B cell (primary cell): ENCODE data around the gene IL22RA1. TPM values are rescaled to one million over a fixed set of nuclear protein-coding genes. Genes with fewer than 3 reads are reported as not detected.

ENCODE experiments used
- ATAC-seq: fragments of 200-7000 bp; cut with Tn5 transposase; one replicate; pipeline ENCODE4 v1.10.0; 2021; ENCODE audit warnings: low read depth, mild to moderate bottlenecking, moderate number of reproducible peaks, moderate library complexity
- CTCF ChIA-PET: fragments of 350-600 bp; sonication (Branson Sonifier 250); formaldehyde crosslinking; loops from one replicate; lab custom pipeline; 2021; ENCODE audit warnings: antibody characterized with exemption, inconsistent platforms; lab: Charles Lee
- POLR2A ChIA-PET: fragments of 350-600 bp; sonication (Branson Sonifier 250); formaldehyde crosslinking; loops from one replicate; lab custom pipeline; 2021; ENCODE audit warnings: antibody characterized with exemption; lab: Charles Lee
- DNase-seq: peaks from one replicate; pipeline ENCODE4 v3.0.0; 2013
- H2AFZ ChIP-seq: 2 replicates; pipeline ENCODE4 v1.6.1; 2012; ENCODE audit warnings: mild to moderate bottlenecking, low read depth, low read length; ENCODE audit not compliant: insufficient read depth, poor library complexity, severe bottlenecking
- H3K27ac ChIP-seq, 2 donors: 1 replicate in 1 of 2; 2 replicates in 1 of 2; pipeline ENCODE4 v1.5.1; 2012 to 2013; ENCODE audit warnings: low read length in 2 of 2, mild to moderate bottlenecking in 2 of 2, moderate library complexity in 1 of 2
- H3K27me3 ChIP-seq, 4 experiments: fragments of 200-600 bp in 1 of 4; sonication (generic) in 1 of 4; replicated peaks in 1 of 4; 1 replicate in 2 of 4; 2 replicates in 2 of 4; pipeline versions ENCODE4 v1.6.1 to v1.7.0; 2013 to 2016; ENCODE audit warnings: low read length in 3 of 4, mild to moderate bottlenecking in 2 of 4, mixed read lengths in 1 of 4, moderate library complexity in 1 of 4; ENCODE audit not compliant: insufficient read depth in 4 of 4, control insufficient read depth in 3 of 4; ENCODE audit errors: control extremely low read depth in 1 of 4
- H3K36me3 ChIP-seq, 2 experiments: replicated peaks in 1 of 2; 1 replicate in 1 of 2; 2 replicates in 1 of 2; pipeline versions ENCODE4 v1.6.1 to v1.7.1; 2013; ENCODE audit warnings: low read length in 1 of 2; ENCODE audit not compliant: insufficient read depth in 2 of 2, control insufficient read depth in 1 of 2; ENCODE audit errors: control extremely low read depth in 1 of 2, extremely low read depth in 1 of 2
- H3K4me1 ChIP-seq, 2 donors: fragments of 200-600 bp in 1 of 2; sonication (generic) in 1 of 2; 1 replicate in 1 of 2; 2 replicates in 1 of 2; pipeline versions ENCODE4 v1.5.1 to v1.6.1; 2013 to 2017; ENCODE audit warnings: low read length in 2 of 2; ENCODE audit not compliant: control insufficient read depth in 2 of 2, insufficient read depth in 2 of 2
- H3K4me2 ChIP-seq: replicated peaks from 2 replicates; pipeline ENCODE3; 2012; ENCODE audit warnings: mild to moderate bottlenecking, low read depth, low read length; ENCODE audit not compliant: poor library complexity, severe bottlenecking
- H3K4me3 ChIP-seq, 5 experiments: fragments of 200-600 bp in 1 of 5; sonication (generic) in 1 of 5; 1 replicate in 3 of 5; 2 replicates in 2 of 5; pipeline versions ENCODE4 v1.5.1 to v1.7.0; 2011 to 2016; ENCODE audit warnings: low read length in 4 of 5, mild to moderate bottlenecking in 4 of 5, low read depth in 2 of 5, control low read depth in 1 of 5, moderate library complexity in 1 of 5; ENCODE audit not compliant: insufficient read depth in 1 of 5; ENCODE audit errors: control extremely low read depth in 1 of 5, extremely low read depth in 1 of 5
- H3K79me2 ChIP-seq: fragments of 200-600 bp; sonication (generic); one replicate; pipeline ENCODE4 v1.6.0; 2016; ENCODE audit warnings: low read length; ENCODE audit not compliant: control insufficient read depth, insufficient read depth
- H3K9ac ChIP-seq: fragments of 200-600 bp; sonication (generic); 2 replicates; pipeline ENCODE4 v1.6.1; 2017; ENCODE audit warnings: mild to moderate bottlenecking, low read length, moderate library complexity
- H3K9me3 ChIP-seq, 3 donors: one replicate each; pipeline versions ENCODE4 v1.6.1 to v1.7.1; 2013; ENCODE audit warnings: low read length in 2 of 3; ENCODE audit not compliant: control insufficient read depth in 2 of 3, insufficient read depth in 1 of 3; ENCODE audit errors: control extremely low read depth in 1 of 3
- H4K20me1 ChIP-seq: 2 replicates; pipeline ENCODE4 v1.6.0; 2012; ENCODE audit warnings: mild to moderate bottlenecking, low read length; ENCODE audit not compliant: insufficient read depth, control insufficient read depth, poor library complexity, severe bottlenecking
- H3K27ac Mint-ChIP-seq: one replicate; pipeline ENCODE4 v1.8.0; 2021; ENCODE audit warnings: mixed read lengths
- H3K27me3 Mint-ChIP-seq: one replicate; pipeline ENCODE4 v1.8.0; 2021; ENCODE audit warnings: mixed read lengths
- H3K4me1 Mint-ChIP-seq: one replicate; pipeline ENCODE4 v1.8.0; 2021; ENCODE audit warnings: mixed read lengths
- H3K4me3 Mint-ChIP-seq: one replicate; pipeline ENCODE4 v1.8.0; 2021; ENCODE audit warnings: mixed read lengths
- H3K9me3 Mint-ChIP-seq: one replicate; pipeline ENCODE4 v1.8.0; 2022; ENCODE audit warnings: mixed read lengths; ENCODE audit not compliant: insufficient read depth
- EZH2 ChIP-seq: IDR thresholded peaks from 2 replicates; pipeline ENCODE4 v1.6.1; 2012; ENCODE audit warnings: borderline replicate concordance, low read depth, mild to moderate bottlenecking, moderate library complexity, low read length; ENCODE audit not compliant: insufficient read depth, poor library complexity, severe bottlenecking
- WGBS: methylation state at CpG from one replicate; pipeline ENCODE4 v1.1.5; 2013; ENCODE audit warnings: missing lambda C conversion rate; ENCODE audit not compliant: insufficient coverage; 5-methylcytosine and 5-hydroxymethylcytosine counted together
- intact Hi-C: fragments of 100-400 bp; cut with micrococcal nuclease; formaldehyde crosslinking; loops from one replicate; pipeline ENCODE4 v1.10.0; 2022
- polyA plus RNA-seq: library from polyadenylated mRNA; depleted of rRNA; stranded (reverse); fragments of >200 nt; gene quantifications from 2 replicates; pipeline ENCODE4 v1.2.3, GENCODE V29; 2012
- total RNA-seq, 2 donors: library from RNA; stranded (reverse); fragments of 120-200 nt in 1 of 2; gene quantifications; 1 replicate in 1 of 2; 2 replicates in 1 of 2; pipeline versions ENCODE4 v1.2.3 to v1.2.4, GENCODE V29; 2013 to 2022
- TF ChIP-seq, protein P1 (sequence below): fragments of 200-600 bp; IDR thresholded peaks from one replicate; pipeline ENCODE4 v1.8.0; 2022; ENCODE audit warnings: antibody characterized with exemption, mild to moderate bottlenecking

Gene IL22RA1
- total and polyA plus RNA-seq, 2 donors (not counting 1 experiment from before 2014, with no cell fraction given) = 0.10 TPM

DNA sequence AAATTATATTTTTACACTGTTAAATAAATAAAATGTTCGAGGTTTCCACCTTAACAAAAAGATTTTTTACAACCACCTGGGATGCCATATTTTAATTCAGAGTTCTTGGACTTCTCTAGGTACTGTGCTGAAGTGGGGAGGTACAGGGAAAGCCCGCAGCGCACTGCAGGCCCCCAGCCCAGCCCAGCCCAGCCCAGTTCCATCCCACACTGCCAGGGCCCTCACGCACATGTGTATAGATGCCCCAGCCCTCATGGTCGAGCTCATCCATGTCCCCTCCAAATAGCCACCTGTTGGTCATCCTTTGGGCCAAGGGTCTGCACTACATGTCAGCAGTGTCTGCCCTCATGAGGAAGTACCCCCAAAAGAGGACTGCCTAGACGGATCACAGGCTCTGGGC, 19.3 kb downstream of the IL22RA1 start:
- ChIA-PET CTCF (no interaction called here), POLR2A (no interaction called here)
- 86% methylated on average over 3 of the region's 6 CpGs for WGBS
- Mint-ChIP-seq H3K4me1 (no peaks in the 10 kb centered on the region), H3K27me3 (peaks cover 5% of the 10 kb centered on the region), H3K4me3 (no peak overlapping the region), H3K27ac (no peak overlapping the region), H3K9me3 (no peaks in the 10 kb centered on the region)
- no peaks in the 10 kb centered on the region for H4K20me1 ChIP-seq
- no peak overlapping the region for H3K4me2 ChIP-seq
- no peak for DNase-seq
- no peaks in the 10 kb centered on the region for H3K36me3 ChIP-seq
- H3K27ac ChIP-seq = no peak overlapping the region
- no peaks in the 10 kb centered on the region for H3K79me2 ChIP-seq
- peaks cover 0 to 3% (median 0%) of the 10 kb centered on the region in 4 experiments for H3K27me3 ChIP-seq
- H3K4me1 ChIP-seq = no peaks in the 10 kb centered on the region
- no peak overlapping the region for H2AFZ ChIP-seq
- ATAC-seq = no peak
- H3K9me3 ChIP-seq = no peaks in the 10 kb centered on the region
- intact Hi-C loops = no loop called here
- H3K4me3 ChIP-seq = no peak overlapping the region
- no peak for TF ChIP-seq EZH2
- TF ChIP-seq, protein P1, sequence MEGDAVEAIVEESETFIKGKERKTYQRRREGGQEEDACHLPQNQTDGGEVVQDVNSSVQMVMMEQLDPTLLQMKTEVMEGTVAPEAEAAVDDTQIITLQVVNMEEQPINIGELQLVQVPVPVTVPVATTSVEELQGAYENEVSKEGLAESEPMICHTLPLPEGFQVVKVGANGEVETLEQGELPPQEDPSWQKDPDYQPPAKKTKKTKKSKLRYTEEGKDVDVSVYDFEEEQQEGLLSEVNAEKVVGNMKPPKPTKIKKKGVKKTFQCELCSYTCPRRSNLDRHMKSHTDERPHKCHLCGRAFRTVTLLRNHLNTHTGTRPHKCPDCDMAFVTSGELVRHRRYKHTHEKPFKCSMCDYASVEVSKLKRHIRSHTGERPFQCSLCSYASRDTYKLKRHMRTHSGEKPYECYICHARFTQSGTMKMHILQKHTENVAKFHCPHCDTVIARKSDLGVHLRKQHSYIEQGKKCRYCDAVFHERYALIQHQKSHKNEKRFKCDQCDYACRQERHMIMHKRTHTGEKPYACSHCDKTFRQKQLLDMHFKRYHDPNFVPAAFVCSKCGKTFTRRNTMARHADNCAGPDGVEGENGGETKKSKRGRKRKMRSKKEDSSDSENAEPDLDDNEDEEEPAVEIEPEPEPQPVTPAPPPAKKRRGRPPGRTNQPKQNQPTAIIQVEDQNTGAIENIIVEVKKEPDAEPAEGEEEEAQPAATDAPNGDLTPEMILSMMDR = no peak
- no peak overlapping the region for H3K9ac ChIP-seq

DNA sequence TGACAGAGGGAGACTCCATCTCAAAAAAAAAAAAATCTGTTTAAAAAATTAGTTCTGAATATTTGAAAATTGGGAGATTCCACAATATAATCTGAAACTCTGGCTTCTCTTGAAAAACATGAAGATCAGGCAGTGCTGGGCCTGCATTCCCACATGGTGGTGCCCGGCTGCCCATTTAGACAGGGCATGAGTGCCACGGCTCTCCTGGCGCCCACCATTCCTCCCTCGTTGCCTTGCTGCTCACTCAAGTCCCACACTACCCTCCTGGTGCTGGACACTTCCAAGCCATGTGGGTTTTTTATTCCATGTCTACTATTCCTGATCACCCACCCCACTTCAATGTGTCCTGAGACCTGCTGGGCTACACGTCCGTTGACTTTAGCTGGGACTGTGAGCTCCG, 20.2 kb downstream of the IL22RA1 start:
- Mint-ChIP-seq H3K4me1 (no peaks in the 10 kb centered on the region), H3K27ac (no peak overlapping the region), H3K27me3 (peaks cover 8% of the 10 kb centered on the region), H3K9me3 (no peaks in the 10 kb centered on the region), H3K4me3 (no peak overlapping the region)
- Histone ChIP-seq H3K9me3 (no peaks in the 10 kb centered on the region), H3K27me3 (peaks cover 0 to 3% (median 0%) of the 10 kb centered on the region in 4 experiments), H3K4me1 (no peaks in the 10 kb centered on the region), H3K4me3 (no peak overlapping the region), H2AFZ (no peak overlapping the region), H3K79me2 (no peaks in the 10 kb centered on the region), H3K36me3 (no peaks in the 10 kb centered on the region), H3K27ac (no peak overlapping the region), H4K20me1 (no peaks in the 10 kb centered on the region), H3K4me2 (no peak overlapping the region), H3K9ac (no peak overlapping the region)
- ChIA-PET POLR2A (no interaction called here), CTCF (no interaction called here)
- TF ChIP-seq EZH2 = no peak
- TF ChIP-seq, protein P1 = no peak
- WGBS = 93% methylated on average over 7 of the region's 7 CpGs
- intact Hi-C loops = no loop called here
- no peak for ATAC-seq
- no peak for DNase-seq
